HG03139 (cell line): ENCODE results near the gene CARS2.
"Not testable (repeated sequence)": the region's sequence is repeated elsewhere in the genome, so short reads cannot be mapped to it uniquely, and the experiment has no call there.

Source experiments
- ATAC-seq: cut with Tn5 transposase; IDR thresholded peaks from one replicate; pipeline ENCODE4 v1.9.1; 2021; ENCODE audit not compliant: unreplicated experiment

The CARS2 gene

DNA sequence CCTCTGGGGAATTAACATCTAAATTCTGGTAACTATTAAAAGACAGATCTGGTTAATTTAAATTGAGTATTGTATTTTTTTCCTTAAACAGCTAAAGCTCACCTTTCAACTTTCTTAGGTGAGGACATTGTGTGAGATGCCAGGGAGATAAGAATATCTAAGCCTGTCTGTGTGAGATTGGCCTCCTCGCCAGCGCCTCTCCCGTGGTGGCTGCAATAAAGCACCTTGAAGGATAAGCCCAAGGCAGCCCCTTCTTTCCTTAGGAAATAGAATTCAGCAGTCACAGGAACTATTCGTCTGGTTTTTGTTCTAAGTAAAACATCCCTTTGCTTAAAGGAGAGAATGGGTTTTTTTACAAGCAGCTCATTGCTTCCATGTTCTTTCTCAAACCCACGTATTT, 66.0 kb downstream of the CARS2 start:
- no peak for ATAC-seq

DNA sequence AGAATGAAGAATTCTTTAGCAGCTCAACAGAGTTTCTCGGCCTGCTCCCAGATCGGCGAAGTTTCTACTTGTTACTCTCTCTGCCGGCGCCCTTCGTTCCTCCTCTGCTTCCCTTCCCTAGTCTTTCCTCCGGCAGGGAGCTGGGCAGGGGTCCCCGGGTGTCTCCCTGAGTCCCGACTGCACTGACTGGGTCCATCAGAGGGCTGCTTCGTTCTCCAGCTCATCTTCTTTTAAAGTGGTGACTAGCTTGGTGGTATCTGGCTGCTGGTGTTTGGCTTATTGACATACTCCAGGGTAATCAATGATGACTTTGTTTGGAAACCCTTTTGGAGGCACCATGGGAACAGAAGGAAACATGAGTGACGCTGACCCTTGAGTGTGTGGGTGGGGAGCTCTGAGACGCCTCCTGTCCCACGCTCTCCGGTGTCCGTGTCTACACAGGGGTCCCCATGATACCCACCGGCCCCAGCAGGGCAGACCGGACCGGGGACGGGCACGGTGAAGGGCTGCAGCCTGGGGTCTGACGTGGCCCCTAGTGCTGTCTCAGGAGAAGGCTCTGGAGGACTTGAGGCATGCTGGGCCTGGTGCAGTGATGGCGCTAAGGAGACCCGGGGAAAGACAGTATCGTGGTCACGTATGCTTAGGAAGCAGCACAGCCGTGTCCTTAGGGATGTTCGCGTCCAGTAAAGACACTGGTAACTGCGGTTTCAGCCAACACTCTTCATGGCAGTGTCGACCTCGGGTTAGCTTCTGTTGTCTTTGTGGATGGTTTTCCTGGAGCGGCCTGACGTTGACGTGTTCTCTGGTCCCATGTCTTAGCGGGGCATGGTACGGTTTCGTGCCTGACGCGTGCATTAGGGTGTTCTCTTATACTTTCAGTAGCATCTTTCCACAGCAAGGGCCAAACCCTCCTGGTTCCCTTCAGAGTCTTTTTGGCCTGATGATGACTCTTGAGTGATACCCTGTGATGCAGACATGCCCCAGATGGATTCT, 66.8 kb downstream of the CARS2 start:
- ATAC-seq: no peak

DNA sequence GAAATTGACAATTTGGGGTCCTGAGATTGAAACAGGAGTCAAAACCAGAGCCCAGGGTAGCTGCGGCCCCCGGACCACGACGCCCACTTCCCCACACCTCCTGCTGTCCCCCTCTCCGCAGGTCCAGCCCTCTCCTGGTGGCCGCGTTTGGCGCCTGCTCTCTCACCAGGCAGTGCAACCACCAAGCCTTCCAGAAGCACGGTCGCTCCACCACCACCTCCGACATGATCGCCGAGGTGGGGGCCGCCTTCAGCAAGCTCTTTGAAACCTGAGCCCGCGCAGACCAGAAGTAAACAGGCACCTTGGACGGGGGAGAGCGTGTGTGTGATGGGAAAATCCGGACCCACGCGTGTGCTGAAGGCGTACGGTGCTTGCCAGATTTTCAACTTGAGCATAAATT, 67.7 kb downstream of the CARS2 start:
- no peak for ATAC-seq

DNA sequence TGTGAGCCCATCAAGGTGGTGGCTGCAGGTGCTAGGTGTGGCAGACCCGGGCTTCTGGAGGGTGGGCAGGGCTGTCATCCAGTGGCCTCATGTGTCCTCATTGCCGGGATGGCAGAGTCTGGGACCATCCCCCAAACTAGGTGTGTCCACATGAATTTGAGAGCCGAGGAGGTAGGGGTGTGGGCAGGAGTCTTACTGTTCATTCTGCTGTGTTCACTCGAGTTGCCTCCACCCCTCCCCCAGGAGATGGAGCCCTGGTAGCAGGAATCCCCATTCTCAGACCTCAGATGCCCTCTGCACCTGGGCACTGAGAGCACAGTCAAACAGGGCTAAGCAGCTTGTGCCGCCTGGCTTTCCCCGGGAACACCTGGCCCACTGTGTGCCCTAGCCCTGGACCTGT, 68.2 kb downstream of the CARS2 start:
- ATAC-seq: no peak

DNA sequence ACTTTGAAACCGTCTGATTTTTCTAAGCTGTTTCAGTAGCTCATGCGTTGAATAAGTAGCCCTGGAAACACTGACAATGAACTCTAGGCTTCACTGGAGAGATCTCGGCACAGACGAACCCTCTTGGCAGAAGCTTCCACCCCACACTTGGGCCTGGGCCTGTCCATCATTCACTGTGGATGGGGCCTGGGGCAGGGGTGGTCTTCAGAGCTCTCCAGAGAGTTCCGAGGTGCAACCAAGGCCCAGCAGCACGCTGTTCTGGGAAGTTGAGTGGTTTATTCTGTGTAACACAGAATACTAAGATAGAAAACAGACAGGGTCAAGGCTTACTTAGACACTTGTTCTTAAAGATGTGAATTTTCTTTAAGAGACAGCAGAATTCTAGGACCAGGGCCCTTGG, 68.6 kb downstream of the CARS2 start:
- ATAC-seq: no peak

DNA sequence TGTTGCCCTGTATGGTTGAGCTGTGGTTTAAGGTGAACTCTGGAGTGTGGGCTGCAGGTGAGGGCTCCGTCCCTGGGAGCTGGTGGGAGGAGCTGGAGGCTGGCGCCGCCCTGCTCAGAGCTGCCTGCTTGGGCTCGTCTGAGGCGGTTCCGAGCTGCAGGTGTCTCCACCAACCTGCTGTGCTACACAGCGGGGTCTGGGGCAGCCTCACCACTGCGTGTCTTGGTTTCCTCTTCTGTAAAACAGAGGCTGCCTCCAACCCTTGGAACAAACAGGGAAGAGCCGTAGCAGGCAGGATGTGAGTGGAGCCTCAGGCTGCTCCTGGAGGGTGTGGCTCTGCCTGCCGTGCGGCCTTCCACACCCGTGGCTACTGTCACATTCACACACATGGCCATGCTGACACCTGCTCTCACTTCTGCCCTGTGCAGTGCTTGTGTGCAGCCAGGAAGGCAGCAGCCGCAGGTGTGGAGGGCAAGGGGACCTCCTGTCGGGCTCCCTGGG, 69.2 kb downstream of the CARS2 start:
- ATAC-seq: no peak

DNA sequence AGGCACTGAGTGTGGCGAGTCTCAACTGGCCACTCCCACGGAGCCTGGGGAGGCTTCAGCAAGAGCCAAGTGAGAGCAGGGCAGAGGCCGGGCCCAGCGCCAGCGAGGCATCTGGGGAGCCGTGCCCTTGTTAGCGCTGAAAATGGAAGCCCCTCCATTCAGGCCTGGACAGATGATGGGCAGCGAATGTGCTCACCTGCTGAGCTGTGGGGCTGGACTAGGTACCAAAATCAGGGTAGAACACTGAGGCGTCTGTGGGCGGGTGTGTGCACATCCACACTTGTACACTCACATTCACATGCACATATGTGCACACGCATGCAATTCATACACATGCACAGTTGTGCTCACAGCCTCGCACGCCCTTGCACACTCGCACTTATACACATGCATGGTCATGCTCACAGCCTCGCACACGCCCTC, 69.9 kb downstream of the CARS2 start:
- ATAC-seq: no peak

DNA sequence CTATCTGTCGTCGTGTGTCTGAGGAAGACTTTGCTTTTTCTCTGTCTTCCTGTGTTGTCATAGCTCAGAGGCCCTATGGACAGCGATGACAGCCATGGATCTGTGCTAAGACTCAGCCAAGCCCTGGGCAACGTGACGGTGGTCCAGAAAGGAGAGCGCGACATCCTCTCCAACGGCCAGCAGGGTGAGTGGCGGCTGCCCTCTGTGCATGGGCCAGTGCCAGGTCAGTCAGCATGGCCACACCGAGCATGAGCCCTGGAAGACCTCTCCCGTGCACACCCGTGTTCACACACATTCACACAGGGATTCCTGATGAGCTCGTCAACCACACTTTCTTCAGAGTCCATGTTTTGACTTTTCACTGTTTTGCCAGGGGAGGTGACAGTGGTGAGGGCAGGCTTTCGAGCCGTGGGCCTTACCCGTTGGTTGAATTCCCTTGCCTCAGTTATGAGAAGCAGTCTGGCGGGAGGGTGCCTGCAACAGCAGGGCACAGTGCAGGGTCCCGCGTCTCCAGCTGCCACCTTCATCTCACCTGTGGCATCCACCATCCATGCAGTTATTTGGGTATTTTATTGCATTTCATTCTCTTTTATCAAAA, 70.4 kb downstream of the CARS2 start:
- no peak for ATAC-seq

DNA sequence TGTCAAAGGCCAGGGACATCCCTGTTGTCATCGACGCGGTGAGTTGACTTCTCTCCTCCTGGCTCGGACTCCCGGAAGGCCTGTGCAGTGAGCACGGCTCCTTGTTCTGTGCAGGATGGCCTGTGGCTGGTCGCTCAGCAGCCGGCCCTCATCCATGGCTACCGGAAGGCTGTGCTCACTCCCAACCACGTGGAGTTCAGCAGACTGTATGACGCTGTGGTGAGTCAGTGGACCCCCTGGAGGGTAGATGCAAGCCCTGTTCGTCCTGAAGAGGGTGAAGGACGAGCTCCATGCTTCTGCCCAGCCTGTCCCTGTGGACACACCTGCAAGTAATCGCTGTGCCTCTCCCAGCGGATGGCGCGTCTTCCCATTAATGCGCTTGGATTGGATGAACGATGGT, 71.4 kb downstream of the CARS2 start:
- no peak for ATAC-seq

DNA sequence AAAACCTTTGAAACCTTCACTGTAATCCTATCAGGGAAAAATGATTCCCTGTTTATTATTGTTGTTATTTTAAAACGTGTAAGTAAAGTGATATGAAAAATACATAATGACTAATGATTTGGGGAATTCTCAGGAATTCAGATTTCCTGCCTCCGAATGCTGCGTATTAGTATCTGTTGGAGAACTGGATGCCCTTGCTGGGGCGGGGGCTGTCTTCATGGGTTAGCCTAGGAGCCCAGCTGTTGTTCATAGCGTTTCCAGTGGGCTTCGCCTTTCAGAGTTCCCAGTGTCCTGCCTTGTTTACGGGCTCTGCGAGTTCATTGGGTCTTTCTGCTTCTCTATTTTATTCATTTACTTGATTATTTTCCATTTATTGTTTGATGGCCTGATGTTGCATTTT, 72.1 kb downstream of the CARS2 start:
- ATAC-seq: no peak

DNA sequence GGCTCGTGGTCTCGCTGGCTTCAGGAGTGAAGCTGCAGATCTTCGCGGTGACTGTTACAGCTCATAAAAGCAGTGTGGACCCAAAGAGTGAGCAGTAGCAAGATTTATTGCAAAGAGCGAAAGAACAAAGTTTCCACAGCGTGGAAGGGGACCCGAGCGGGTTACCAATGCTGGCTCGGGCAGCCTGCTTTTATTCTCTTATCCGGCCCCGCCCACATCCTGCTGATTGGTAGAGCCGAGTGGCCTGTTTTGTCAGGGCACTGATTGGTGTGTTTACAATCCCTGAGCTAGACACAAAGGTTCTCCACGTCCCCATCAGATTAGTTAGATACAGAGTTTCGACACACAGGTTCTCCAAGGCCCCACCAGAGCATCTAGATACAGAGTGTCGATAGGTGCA, 73.7 kb downstream of the CARS2 start:
- not testable (repeated sequence) for ATAC-seq

DNA sequence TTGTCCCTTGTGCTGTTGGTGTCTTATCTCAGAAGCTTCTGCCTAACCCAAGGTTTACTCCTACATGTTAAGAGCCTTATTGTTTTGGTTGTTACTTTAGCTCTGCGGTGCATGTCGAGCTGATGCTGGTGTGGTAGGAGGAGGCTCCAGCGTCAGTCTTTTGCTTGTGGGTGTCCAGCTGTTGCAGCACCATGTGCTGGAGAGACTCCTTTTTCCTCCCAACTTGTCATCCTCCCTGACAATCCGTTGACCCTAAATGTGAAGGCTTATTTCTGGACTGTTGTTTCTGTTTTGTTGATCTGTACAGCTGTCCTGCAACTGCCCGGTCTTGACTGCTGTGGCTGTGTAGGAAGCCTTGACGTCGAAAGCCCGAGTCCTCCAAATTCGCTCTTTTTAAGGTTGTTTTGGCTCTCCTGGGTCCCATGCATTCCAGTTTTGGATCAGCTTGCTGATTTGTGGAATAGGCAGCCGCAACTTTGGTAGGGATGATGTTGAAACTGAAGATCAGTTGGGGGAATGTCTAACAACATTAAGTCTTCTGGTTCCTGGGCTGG, 75.3 kb downstream of the CARS2 start:
- ATAC-seq: no peak

DNA sequence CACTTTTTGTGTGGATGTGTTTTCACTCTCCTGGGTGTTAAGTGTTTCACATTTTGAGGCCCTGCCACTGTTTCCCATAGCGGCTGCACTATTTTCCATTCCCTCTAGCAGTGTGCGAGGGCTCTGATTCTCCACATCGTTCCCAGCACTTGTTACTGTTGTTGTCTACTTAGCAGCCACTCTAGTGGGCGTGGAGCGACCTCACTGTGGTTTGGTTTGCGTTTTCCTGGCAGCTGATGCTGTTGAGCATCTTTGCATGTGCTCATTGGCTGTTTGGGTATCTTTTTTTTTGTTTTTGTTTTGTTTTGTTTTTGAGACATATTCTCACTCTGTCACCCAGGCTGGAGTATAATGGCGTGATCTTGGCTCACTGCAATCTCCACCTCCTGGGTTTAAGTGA, 76.2 kb downstream of the CARS2 start:
- no peak for ATAC-seq

DNA sequence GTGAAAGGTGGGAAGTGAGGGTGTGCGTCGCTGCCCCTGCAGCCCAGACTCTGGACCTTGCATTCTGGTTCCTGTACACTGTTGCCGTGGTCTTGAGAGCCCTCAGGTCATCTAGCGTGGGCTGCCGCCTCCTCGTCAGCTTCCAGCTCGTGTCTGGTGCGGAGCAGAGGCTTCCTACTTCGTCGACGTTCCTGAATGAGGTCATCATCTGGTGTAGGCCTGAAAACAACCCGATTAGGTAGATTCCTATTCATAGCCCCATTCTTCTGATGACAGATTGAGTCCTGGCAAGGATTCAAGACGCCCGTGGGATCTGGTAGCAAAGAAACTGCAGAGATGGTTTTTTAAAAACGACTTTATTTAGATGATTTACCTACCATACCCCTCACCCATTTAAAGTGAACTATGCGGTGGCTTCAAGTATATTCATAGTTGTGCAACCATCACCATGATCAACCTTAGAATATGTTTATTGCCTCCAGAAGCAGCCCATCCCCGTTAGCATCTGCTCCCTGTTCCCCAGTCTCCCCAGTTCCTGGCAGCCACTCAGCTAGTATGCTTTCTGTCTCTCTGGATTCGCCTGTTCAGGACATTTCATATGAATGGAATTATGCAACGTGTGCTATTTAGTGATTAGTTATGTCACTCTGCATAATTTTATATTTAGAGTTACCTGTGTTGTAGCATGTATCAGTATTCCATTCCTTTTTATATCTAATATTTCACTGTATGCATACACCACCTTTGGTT, 76.8 kb downstream of the CARS2 start:
- no peak for ATAC-seq

DNA sequence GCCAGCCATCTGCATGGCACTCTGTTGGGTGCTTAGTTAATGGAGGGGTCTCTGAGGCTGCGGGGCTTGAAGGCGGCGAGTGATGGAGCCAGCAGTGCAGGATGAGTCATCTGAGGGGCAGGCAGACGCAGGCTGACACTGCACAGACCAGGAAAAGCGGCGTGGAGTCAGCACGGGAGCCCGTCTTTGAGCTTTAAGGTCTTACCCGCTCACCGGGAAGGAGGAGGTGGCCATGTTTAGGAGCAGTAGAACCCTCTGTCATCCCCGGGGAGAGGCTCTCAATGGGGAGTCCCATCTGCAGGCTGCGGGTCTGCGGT, 77.5 kb downstream of the CARS2 start:
- no peak for ATAC-seq

DNA sequence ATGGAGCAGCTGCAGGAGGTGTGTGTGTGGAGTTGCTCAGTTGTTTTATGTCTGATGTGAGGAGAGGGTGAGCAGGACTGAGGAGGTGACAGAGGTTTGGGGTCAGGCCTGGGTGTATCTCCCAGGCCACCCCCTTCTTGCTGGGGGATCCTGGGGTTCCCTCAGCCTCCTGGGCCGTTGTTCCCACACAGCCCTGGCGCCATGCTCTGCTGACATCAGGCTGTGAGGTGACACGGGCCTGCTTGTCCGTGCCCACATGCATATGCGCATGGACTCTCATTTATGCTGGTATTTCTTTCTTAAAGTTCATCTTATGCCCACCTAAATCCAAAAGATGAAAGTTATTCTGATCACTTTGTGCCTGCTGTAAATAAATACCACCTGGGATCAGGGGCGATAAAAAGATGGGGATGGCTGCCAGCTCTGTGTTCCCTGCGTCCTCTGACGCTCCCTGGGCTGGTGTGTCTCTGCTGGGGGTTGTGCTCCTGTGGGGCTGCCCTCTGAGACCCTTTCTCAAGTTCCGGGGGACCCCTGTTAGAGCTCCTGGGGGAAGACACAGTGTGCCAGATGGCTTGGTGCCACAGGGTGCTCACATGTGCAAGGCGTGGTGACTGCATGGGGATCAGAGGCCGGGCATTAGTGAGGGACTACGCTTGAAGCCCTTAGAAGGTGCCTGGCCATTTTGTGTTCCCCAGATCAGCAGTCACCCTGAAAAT, 78.0 kb downstream of the CARS2 start:
- no peak for ATAC-seq

DNA sequence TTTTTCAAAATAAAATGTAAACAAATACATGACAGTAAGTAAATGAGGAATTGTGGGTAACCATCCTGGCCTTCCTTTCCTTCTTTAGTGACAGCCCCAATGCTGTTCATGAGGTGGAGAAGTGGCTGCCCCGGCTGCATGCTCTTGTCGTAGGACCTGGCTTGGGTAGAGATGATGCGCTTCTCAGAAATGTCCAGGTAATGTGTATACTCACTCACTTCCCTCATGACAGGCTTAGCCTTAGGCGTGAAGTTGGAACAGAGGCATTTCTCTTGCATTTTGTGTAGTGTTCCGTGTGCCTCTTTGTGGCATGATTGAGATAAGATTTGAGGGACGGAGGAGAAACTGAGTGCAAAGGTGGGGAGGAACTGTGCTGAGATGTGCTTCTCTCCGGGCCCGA, 78.6 kb downstream of the CARS2 start:
- no peak for ATAC-seq

DNA sequence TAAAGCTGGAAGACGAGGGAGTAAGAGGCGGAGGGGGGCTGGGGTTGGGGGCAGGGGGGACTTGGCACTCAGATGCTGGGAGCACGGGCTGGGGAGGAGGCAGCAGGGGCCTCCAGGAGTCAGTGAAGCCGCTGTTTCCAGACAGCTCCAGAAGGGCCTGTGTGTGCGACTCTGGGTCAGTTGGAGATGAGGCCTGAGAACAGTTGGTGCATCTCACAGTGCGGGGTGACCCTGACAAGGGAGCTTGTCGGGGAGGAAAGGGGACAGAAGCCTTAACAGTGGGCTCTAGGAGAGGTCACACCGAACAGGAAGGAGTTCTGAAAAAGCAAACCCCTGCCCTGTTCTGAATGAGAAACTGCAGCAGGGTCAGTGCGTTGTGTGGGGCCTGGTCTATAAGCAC, 79.4 kb downstream of the CARS2 start:
- ATAC-seq: no peak

DNA sequence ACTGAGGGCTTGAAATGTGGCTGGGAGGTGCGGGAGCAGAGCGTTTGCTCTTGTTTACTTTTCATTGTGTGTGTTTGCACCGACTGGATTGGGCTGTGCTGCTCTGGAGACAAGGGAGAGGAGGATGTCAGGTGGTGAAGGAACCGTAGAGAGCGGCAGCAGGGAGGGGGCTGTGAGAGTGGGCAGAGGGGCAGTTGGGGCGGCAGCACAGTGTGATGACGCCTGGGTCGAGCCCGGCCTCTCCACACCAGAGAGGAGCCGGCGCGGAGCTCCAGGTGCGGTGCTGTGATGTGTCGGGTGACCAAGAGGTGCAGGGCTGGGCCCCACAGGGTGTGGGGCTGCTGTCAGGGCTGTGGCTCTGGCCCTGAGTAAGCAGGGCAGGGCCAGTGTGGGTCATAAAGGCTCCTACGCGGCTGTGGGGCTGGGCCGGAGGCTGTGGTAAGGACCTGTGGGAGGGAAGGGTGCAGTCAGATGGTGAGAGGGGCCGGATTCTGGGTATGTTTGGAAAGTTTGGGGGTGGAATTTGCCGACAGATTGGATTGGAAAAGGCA, 80.1 kb downstream of the CARS2 start:
- no peak for ATAC-seq
